Stimulated activated CD8-positive, alpha-beta memory T cell treated with anti-CD3 and anti-CD28 coated beads, Interleukin-7, amount 100 ng/mL, for 4 hours (primary cell): ENCODE results near the gene GBP4.
"Not testable (repeated sequence)": the region's sequence is repeated elsewhere in the genome, so short reads cannot be mapped to it uniquely, and the experiment has no call there.

Experiments
- DNase-seq, 2 donors: peaks; one replicate each; pipeline ENCODE4 v3.0.0-alpha.2; 2020; ENCODE audit warnings: low read depth in 2 of 2

Gene GBP4, protein sequence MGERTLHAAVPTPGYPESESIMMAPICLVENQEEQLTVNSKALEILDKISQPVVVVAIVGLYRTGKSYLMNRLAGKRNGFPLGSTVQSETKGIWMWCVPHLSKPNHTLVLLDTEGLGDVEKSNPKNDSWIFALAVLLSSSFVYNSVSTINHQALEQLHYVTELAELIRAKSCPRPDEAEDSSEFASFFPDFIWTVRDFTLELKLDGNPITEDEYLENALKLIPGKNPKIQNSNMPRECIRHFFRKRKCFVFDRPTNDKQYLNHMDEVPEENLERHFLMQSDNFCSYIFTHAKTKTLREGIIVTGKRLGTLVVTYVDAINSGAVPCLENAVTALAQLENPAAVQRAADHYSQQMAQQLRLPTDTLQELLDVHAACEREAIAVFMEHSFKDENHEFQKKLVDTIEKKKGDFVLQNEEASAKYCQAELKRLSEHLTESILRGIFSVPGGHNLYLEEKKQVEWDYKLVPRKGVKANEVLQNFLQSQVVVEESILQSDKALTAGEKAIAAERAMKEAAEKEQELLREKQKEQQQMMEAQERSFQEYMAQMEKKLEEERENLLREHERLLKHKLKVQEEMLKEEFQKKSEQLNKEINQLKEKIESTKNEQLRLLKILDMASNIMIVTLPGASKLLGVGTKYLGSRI

DNA sequence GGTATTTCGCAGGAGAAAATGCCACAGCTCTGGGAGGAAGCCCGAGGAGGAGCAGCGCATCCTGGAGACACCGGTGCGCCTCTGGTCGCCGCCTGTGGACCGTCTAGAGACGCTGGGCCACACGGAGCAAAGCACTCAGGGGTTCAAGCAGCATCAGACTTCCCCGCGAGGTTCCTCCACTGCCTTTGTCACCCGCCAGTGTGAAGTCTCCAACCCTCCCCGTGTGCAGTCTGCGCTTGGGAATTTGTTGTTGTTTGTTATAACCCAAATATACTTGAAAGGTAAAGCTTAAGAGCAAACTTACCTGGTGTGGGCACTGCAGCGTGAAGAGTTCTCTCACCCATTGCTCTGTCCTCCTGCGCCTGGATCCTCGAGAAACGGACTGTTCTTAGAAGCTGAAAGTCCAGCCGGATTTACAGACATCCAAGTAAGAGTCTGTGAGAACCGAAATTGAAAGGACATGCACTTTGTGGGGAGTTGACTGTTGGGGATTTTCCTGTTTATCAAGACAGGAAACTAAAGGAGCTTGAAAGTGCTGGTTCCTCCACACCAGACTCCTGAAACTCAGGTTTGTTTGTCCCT, at the start of gene GBP4:
Gene GBP4, minus strand, starts transcription at position 452 of the 582 bp plus-strand sequence. Its CDS starts 108 bp downstream, at position 344.
- peak; percentile 12 to 32 for DNase-seq

DNA sequence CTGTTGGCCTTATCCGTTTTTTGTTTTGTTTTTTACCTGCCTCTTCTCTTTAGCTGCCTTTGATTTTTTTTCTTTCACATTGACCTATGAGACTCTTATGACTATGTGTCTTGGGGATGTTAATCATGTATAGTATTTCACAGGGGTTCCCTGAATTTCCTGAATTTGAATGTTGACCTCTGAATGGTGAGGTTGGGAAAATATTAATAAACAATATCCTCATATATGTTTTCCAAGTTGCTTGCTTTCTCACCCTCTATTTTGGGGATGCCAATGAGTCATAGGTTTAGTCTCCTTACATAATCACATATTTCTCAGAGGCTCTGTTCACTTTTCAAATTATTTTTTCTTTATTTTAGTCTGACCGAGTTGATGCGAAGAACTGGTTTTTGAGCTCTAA, 44.3 kb upstream of the GBP4 start:
- no peak for DNase-seq

DNA sequence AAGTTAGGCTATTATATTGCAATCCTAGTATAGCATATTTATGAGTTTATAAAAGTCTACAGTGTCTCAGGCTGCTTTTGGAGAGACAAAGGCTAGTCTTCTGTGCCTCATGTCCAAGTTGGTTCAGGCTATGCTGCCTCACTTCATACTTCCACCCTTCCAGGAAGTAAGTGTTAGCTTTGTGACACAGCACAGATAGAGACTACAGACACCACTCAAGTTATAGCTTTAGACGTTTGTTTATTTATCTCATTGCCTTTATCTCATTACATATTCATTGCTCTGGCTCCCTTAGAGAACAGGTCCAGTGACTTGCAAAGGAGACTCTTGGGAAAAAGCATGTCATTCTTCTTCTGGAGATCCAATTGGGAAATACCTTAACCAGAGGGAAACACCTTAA, 22.6 kb upstream of the GBP4 start:
- DNase-seq, result no peak

DNA sequence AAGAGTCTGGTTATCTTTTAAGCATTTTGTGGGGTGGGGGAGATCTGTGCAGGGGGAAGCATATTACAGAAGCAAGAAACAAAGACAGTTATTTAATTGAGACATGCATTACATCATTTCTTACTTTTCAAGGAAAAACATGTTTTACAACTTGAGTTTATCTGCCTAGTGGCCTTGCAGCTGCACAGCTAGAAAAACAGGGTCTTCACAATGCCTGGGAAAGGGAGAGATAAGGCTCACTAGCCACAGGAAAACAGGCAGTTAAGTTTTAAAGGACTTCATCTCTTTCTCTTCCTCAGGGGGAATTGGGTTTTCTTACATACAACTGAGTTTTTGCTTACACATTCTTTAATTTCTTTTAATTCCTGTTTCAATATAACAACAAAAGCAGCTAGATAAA, 21.1 kb upstream of the GBP4 start:
- DNase-seq, result not testable (repeated sequence)

DNA sequence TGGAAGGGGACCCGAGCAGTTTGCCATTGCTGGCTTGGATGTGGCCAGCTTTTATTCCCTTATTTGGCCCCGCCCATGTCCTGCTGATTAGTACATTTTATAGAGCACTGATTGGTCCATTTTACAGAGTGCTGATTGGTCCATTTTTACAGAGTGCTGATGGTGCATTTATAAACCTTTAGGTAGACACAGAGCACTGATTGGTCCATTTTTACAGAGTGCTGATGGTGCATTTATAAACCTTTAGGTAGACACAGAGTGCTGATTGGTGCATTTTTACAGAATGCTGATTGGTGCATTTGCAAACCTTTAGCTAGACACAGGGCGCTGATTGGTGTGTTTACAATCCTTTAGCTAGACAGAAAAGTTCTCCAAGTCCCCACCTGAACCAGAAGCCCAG, 20.2 kb upstream of the GBP4 start:
- DNase-seq, result not testable (repeated sequence)

DNA sequence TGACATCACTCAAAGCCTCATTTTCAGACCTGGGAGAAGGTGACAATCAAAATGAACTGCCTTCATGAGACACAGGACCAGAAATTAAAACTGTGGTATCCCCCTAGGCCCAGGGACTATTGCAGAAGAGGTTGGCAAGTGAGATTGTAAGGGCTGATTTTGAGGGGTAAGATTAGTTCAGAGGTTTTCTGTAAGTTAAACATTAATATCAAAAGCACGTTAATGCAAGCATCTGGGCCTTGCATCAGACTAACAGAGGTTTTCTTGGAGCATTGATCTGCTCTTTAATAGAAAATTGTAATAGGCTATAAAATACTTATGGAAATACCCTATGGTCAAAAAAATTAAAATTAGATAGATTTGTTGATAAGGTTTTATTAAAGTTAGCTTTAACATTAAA, 14.6 kb upstream of the GBP4 start:
- DNase-seq, result no peak

DNA sequence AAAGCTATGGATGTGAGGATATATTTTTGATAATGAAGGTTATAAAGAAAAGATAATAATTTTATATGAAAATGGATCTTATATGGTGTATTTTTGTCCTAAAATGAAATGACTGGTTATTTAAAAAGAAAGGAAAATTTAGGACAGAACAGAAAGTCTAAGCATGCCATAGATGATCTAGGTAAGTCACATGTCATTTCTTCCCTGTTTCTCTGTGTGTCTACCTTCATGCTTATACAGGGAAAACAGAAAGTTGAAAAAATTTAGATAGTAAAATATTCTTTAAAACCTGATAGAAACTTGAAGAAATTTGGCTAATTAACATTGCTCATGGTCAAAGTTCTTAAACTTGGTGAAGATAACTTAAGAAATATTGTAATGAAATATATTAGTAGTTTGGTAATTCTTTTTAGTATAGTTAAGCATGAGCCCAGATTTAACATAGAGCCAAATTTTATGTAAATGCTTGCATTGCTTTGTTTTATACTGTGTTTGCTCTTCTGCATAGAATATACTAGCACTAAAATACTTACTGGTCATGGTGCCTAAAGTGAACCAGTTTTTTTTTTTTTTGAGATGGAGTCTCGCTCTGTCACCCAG, 12.4 kb upstream of the GBP4 start:
- DNase-seq, result no peak

DNA sequence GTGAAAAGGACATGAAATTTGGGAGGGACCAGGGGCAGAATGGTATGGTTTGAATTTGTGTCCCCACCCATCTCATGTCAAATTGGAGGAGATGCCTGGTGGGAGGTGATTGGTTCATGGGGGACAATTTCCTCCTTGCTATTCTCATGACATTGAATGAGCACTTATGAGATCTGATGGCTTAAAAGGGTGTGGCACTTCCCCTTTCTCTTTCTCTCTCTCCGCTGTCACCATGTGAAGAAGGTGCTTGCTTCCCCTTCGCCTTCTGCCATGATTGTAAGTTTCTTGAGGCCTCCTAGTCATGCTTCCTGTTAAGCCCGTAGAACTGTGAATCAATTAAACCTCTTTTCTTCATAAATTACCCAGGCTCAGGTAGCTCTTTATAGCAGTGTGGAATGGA, 7.6 kb upstream of the GBP4 start:
- DNase-seq, result no peak

DNA sequence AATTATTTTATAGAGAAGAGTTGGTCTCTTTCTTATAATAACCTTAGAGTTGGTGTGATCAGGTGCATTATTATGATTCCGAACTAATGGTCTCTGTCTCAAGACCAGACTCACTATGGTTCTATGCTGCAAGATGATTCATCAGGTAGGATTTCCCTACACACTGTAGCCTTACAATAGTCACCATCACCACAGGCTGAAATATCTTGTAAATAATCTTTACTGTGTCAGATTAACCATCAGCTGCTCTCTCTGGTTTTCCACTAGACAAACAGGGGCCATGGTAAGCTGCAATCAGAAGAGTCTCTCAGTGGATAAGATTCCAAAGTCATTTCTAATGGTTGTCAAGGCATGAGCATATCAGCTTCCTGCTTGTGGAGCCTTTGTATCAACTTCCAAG, 4.4 kb upstream of the GBP4 start:
- no peak for DNase-seq

DNA sequence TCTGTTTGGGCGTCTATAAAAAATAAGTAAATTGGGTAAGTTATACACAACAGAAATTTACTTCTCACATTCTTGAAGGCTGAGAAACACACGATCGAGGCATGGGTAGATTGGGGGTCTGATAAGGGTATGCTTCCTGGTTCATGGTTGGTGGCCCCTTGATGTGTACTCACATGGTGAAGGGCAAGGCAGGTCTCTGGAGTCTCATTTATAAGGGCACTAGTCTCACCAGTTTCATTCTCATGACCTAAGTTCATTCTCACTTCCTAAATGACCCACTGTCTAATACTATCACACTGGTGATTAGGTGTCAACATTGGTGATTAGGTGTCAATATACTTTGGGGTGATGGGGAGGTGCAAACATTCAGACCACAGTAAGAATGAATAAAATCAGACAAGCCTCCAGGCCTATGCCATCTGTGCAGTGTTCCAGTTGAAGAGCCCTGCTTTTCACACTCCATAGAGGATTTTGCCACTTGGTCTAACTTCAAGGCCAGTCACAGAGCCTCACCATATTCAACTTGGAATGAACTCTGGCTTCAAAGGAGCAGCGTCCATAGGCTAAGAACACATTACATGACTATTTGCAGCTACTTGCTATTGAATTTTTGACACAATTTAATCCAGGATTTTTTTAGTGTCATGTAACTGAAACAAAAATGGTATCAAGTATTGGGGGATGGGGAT, 2.5 kb upstream of the GBP4 start:
- DNase-seq, result no peak

DNA sequence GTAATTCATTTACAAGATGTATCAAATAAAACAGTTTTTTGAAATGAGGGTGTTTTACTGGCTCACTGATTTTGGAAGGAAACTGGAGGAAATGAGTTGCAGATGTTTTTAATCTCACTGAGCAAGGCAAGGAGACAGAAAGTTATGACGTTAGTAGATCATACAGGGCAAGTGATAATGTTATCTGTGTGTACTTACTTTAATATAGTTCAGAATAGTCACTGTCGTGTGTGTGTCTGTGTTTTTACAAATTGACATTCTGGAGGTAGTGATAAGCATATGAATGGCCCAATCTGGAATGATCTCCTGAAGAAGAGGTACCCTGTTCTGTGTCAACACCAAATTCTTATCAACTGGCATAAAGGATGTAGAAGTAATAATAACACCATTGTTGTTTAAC, 1.9 kb upstream of the GBP4 start:
- no peak for DNase-seq

DNA sequence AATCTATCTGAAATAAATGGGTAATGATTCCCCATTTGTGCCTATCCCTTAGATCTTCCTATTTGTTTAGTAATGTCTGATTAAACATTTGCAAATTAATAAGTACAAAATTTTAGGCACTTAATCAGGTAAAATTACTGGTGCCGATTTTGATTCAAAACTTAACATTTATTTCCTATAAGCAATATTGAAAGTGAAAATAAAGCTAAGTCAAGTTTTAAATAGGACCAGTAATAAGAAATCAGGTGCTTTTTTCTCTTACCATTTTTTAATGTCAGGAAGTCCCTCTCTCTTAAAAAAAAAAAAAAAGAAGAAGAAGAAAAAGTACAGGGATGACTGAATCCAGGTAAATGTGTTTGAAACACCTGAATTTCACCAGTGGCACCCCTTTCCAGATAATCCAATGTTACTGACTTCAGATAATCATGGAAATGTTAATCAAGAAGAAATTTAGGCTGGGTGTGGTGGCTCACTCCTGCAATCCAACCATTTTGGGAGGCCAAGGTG, 836 bp upstream of the GBP4 start:
- DNase-seq, result no peak

DNA sequence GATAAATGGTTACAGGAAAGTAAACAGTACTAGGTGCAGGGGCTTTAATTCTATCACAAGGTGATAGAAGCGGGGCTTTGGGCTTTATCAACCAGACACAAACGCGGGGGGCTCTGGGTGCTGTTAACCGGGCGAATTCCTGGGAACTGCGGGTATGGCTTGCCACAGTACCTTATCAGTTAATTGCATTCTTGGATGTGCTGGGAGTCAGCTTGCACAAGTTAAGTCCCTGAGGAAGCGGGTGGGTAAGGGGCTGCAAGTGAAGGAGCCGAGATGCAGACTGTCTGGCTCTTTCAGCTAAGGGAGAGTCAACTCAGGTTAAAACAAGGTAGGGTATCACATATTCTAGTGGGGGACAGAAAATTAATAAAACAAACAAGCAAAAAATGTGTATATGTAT, 661 bp downstream of the GBP4 start:
- no peak for DNase-seq

DNA sequence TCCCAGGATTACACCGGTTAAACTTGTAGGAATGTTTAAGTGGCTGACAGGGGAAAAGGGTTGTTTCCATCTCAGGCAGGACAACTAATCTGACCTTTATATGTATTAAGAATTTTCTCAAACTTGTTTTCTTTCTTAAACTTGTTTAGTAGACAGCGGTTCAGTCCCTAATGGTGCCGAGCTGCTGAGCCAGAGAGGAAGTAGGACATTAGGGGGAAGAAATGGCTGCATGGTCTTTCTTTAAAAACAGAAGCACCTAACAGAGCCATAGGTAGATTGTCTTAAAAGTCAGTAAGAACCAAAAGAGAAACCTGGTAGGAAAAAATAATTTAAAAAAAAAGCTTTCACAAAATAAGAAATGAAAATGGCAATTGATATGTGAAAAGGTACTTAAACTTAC, 3.3 kb downstream of the GBP4 start:
- DNase-seq, result no peak

DNA sequence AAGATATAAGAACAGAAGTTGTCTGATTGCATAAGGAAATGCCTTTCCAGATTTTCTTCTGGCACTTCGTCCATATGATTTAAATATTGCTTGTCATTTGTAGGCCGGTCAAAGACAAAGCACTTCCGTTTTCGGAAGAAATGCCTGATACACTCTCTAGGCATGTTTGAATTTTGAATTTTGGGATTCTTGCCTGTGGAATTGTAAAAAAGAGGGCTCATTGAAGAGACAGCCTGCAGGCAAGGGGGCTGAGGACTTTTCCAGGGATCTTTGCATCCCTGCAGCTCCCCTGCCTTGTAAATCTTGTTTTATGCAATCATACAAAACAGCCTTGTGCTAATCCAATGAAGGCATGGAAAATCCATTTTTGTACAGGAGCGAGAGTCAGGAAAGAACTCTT, 7.4 kb downstream of the GBP4 start:
- DNase-seq, result no peak

DNA sequence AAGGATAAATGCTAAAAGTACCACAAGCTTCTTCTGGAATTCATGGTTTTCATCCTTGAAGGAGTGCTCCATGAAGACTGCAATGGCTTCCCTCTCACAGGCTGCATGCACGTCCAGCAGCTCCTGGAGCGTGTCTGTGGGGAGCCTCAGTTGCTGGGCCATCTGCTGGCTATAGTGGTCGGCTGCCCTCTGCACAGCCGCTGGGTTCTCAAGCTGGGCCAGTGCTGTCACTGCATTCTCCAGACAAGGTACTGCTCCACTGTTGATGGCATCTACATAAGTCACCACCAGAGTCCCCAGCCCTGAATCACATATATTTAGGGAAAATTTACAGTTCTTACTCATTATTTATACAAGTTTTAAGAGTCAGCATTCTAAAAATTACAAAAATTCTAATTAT, 8.7 kb downstream of the GBP4 start:
- DNase-seq, result no peak

DNA sequence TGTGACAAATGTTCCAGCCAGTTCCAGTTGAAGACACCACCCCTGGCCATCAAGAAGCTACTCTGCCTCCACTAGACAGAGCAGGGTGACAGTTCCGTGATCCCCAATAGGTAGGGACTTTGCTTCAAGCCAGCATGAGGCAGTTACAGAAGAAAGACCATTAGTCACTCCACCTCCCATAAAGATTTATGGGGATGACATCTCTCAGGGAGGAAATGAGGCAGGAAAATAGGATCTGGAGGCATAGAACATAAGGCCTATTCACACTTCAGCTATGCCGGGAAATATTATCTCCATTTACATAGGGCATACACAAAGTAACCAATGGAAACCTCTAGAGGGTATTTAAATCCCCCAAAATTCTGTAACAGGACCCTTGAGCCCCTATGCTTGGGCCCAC, 19.4 kb downstream of the GBP4 start:
- no peak for DNase-seq

DNA sequence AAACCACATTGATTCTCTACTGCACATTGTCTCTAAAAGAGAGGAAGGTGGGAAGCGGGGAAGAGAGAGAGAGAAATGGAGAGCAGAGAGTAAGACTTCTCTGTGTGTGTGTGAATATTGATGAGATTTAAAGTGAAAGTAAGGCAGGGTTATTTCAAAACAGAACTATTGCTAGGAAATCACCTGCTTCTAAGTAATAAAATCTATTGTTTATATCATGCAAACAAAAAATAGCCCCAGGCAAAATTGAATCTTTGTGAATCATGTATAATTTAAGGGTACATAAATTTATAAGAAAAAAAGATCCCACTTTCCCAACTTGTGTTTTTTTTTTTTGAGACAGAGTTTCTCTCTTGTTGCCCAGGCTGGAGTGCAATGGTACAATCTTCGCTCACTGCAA, 21.8 kb downstream of the GBP4 start:
- no peak for DNase-seq

DNA sequence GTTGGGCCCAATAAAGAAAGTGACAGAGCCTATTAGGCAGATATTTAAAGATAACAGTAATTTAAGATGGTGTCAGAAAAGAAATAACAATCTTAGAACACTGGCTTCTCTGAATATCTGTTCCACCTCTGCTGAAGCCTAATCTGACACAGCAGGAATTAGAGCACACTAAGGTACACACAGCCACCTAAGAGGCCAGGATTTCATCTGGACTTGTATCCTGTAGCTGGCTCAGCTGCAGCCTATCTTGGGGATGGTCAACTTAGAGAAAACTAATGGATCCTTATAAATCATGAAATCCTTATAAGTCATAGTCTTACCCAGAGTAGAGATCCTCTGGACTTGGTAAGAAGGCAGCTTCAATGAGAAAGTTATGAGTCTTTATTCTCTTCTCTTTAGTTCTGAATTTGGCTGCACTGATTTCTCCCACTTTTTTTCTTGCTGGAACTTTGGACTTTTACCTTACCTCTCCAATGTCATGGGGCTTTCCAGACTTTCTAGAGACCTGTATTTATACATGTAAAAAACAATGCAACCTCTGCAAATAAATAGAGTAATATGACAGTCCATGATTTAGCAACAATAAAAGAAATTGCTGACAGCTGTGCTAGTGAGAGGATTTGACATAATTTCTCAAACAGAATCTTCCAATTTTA, 23.0 kb downstream of the GBP4 start, which contains the start of gene GBP7:
Gene GBP7, minus strand, starts transcription at position 403 of the 656 bp plus-strand sequence. CDS start 4,068 bp downstream, outside the sequence.
- no peak for DNase-seq

DNA sequence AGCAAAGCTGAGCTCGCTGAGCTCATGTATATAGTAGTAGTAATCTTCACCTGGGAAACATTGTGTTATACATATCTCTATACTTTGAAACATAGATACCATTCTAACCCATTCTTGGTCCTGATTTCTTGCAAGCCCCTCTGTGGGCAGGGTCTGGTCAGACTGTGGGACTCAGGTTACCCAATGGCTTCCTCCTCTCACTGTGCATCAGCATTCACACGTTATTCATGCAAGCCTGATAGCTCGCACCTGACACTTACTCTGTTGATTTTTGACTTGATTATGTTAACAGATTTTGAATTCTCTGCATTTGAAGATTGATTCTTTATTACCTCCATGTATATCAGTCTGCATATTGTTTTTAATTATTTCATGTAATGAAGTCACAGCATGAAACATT, 24.3 kb downstream of the GBP4 start:
- no peak for DNase-seq

DNA sequence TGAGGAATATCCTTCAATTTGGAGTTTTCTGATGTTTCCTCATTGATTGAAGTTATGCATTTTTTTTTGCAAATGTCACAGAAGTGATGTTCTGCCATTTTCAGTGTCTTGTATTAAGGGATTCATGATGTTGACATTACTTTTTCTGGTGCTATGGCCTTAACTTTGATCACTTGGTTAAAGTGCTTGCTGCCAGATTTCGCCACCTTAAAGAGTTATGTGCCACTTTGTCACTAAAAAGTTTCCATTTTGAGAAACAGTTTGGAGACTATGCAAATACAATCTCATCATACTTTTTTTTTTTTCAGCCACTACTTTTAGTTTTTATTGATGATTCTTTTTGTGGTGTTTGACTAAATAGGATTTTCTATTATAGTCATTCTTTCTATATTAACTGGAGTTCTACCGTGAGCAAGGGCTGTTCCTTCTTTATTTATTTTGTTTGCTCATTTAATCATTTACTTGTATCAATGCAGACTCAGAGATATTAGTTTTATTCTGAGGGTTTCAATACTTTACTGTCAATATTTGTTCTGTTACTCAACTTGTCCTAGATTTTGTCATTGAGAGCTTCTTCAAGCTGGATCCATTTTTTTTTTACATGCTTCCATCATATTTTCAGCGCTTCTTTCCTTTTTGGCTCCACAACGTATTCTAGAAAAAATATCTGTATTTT, 26.1 kb downstream of the GBP4 start:
- no peak for DNase-seq
